NCI-H146 treated with DMSO at 0.1 percent for 48 hours (cell line): Measurements from ENCODE around the gene TLE7.
A peak's percentile ranks its signal among the peaks of the same experiment; 100 is the strongest.

Source experiments
- DNase-seq: peaks from one replicate; lab custom pipeline; 2025; ENCODE audit not compliant: unreplicated experiment; lab: John Stamatoyannopoulos, UW

Gene TLE7

DNA sequence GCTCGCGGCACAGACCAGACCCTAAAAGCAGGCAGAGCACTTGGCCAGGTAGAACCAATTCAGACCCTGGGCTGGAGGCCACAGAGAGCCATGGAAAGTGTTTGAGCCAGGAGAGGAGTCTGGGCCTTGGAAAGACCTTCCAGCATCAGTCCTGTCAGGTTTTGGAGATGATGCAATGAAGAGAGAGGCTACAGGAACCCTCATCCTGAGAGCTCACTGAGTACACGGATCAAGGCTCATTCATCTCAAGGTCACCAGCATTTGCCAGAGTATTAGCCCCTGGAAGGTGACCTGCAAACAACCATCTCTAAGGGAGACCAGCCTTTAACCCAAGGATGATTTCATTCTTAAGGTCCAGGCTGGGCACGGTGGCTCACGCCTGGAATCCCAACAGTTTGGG, 27.8 kb downstream of the TLE7 start:
- DNase-seq = no peak

DNA sequence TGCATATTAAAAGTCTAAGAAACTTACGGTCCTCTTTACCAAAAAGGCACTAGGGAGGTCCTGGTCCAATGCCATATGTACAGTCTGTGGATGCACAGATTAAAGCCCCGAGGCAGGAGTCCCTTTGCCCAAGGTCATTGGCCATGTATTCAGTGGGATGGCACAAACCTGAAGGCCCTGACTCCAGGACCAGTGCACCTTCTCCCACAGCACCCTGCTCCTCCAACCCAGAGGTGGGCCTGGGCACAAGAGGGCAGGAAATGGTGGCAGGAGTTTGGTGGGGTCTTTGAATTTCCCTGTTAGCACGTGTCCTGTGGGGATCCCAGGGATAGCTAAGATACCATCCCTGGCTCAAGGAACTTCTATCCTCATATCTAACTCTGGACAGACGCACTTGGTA, 28.5 kb downstream of the TLE7 start:
- DNase-seq = no peak

DNA sequence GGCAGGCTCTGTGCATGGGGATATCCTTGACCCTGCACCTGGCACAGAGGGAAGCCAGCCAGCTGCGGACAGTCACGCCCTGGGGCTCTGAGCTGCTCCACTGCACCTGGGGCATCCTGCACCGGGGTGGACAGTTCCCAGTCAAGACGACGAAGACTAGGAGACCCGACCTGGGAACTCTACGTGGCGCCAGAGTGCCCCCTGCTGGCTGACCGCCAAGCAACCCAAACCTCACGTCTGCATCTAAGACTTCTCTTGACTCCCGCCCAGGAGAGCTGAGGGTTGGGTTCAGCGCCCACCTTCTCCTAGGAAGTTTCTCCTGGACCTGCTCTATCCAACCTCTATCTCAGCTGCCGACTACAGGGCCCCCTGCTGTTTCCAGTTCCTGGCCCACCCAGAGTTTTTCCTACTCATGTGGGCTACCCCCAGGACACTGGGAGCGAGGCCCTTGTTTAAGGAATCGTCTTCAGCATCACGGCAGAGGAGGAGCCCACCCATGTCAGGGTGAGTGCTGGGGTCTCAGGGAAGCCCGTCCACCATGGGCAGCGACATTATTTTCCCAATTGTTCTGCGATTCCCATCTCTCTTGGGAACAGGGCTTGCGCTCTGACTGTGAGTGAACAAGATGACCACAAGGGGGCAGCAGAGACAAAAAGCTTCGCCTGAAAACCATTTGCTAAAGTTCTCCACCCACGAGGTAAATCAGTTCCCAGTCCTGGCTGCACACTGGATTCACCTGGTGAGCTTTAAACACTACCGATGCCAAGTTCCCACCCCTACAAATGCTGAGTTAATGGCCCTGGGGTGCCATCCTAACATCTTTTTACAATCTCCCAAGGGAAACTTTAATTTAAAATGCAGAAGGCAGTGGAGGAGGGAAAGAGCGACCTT, 29.3 kb downstream of the TLE7 start:
- peak; percentile 44 for DNase-seq

- DNase-seq = no peak
These were observed 31.7 kb downstream of the TLE7 start for GRCh38 chr16:71410146-71410545.

DNA sequence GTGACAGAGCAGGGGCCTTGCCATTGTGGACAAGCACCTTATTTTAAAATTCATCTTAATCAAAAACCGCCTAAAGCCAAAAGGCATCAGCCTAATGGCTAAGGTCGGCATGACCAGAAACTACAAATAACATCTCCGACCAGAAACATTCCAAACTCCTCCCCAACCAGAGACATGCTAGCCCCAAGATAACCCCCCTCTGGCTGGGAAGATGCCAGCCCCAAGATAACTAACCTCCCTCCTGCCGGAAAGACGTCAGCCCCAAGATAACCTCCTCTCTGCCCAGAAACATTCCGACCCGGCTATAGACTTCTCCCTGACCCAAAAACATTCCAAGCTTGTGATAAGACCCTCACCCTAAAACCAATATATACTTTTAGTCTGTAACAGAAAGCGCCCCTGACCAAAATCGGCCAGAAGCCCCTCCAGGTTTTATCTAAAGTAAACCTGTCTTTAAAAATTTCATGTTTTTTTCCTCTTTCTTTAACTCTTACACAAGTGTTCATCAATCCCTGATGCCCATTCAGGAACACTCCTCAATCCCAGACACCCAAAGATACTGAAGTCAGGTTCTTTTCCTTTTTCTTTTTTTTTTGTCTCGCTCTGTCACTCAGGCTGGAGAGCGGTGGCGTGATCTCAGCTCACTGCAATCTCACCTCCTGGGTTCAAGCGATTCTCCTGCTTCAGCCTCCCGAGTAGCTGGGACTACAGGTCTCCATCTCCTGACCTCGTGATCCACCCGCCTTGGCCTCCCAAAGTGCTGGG, 32.7 kb downstream of the TLE7 start:
- DNase-seq = no peak

GRCh38 chr16:71408536-71408935, 33.3 kb downstream of the TLE7 start:
- DNase-seq = no peak

DNA sequence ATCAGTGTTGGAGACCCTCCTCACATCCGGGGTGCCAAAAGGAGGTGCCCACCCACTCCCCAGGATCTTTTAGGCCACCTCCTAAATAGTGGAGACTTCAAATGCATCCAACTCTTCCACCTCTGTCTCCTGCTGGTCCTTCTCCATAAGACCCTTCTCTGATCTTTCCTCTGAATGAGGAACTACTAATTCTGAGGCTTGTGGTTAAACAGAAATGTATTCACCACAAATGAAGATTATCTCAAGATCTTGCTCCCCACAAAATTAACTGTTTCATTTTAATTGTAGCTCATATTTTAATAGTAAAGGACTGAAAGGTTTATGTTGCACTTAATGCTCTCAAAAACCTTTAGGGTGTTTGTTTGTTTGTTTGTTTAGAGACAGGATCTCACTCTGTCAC, 34.1 kb downstream of the TLE7 start:
- no peak for DNase-seq

GRCh38 chr16:71406724-71407123, 35.1 kb downstream of the TLE7 start:
- no peak for DNase-seq

DNA sequence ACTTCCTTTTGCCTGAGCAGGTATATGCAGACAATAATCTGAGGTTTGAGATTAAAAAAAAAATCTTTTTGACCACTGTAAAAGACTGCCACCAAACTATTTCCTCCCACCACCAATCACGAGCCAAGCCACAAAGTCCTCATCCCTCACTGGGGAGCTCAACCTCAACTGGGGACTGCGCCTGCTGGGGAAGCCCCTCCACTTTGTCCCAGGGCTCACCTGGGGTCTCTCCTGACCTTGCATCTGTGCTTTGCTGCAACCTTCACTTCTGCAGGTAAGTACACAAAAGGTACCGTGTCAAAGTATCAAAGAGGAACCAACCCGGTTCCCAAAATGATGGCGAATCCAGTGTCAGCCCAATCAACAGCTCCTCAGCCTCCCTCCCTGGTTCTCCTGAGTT, 35.5 kb downstream of the TLE7 start:
- DNase-seq = no peak

- no peak for DNase-seq
These were observed 37.5 kb downstream of the TLE7 start for GRCh38 chr16:71404364-71404763.

DNA sequence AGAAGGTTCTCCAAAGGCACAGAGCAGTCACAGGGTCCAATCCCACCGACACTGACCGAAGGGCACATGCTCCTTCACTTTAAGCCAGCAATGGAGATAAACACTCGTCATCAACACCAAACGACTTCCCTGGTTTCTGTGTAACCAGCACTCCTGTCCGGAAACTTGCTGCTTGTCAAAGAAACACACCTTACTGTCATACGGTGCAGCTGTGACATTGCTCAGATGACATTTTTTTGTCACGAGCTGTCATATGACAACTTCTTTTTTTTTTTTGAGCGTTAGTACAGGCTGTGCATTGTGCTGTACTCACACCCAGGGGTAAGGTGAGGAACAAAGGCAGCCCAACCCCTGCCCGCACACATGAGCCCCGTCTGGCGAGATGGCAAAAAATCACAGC, 39.2 kb downstream of the TLE7 start:
- DNase-seq = no peak

DNA sequence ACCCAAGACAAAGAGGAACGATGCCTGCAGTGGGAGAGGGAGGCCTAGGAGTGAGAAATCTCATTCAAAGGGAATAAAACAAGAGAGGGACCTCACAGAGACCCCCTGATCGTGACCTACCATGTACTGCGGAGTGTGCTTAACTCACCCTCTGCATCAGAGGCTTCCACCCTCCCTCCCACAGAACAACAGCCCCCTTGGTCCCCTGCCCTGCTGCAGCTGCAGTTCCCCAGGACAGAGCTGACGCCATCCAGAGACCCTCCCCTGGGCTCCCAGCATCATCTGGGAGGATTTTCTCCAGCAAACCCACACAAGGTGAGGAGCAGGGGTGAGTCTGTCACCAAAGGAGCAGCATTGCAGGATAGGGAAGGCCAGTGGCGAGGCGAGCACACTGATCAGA, 39.8 kb downstream of the TLE7 start:
- no peak for DNase-seq

- no peak for DNase-seq
These were observed 41.9 kb downstream of the TLE7 start for GRCh38 chr16:71399801-71400563.

DNA sequence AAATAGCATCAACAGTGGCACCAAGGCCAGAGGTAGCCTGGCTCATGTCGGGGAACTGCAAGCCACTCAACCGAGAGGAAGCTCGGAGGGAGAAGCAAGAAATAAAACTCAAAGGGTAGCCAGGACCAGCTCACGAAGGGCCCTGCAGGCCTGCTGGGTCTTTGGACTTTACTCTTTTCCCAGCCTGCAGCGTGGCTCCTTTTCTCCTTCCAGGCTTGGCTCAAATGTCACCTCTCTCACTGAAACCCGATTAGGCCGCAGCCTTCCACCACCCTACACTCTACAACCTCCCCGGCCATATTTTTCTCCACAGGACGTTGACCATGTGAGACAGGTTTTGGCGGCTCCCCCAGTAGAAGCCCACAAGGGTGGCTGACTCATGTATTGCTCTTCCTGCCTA, 45.3 kb downstream of the TLE7 start:
- no peak for DNase-seq

DNA sequence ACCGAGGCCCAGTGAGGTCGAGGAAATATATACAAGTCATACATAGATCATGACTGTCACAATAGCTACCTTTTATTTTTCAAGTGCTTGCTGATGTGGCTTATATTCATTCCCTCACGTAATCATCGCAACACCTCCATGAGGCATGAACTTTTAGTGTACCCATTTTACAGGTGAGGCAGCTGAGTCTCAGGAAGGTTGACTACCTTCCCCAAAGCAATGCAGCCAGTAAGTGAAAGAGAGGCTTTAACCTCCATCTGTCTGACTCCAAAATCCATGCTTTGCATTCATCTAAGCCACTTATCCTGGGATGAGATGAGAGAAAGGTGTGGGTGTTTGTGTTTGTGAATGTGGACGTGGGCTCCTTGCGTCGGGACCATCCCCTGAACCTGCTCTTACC, 52.5 kb downstream of the TLE7 start:
- DNase-seq = no peak

DNA sequence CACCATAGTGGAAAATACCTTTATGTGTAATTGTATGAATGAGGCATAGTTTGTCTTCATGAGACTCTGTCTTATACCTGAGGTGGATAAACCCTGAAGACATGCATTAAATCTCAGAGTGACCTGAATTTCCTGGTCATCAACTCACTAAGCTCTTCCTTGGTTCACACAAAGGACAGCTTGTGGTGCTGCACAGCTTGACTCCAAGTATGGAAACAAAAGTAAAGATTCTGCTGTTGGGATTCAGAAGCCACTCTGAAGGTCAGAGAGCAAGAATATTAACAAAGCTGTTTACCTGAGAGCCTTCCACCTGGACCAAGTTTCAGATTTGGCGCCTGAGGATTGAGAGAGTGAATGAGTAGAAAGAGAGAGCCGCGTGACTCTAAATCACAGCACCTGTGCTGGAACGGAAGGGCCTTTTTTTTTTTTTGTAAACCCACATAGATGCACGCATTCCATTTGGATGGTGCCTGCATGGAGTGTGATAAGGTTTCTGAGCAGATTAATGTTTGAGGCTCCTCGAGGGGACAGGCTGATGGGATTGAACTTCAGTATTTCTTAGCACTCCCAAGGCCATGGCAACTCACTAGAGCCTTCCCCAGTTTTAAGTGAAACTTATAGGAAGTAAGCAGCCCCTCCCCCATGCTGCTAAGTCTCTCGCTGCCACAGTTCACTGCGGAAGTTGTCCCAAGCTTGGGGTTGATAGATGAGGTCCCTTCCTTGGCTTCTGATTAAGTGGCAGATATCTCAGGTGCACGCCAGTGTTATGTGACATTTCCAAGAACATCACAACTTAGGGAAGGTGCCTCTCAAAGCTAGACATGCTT, 54.6 kb downstream of the TLE7 start:
- peak; percentile 10 for DNase-seq

DNA sequence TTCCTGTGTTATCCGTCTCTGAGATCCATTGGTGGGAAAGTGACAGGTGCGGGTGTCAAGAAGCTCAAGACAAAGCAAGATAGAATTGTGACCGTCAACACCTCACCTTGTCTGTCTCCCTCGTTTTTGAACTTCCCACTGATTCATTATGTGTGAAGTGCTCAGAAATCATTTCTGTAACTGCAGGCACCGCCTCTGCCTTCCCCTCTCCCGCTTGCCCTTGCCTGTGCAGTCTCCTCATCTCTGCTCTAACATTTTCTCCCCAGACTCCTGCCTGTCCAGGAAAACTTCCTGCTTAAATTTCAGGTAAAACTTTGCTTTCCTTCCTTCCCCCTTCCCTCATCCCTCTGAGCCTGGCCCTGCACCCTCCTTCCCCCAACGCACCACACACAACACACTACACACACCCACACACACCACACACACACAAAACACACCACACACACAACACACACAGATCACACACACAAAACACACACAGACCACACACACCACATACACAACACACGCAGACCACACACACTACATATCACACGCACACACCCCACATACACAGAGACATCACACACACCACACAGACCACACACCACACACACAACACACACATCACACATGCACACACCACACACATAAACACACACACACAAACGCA, 57.7 kb downstream of the TLE7 start:
- DNase-seq = no peak

GRCh38 chr16:71383054-71383773, 58.6 kb downstream of the TLE7 start:
- peak; percentile 2 for DNase-seq

DNA sequence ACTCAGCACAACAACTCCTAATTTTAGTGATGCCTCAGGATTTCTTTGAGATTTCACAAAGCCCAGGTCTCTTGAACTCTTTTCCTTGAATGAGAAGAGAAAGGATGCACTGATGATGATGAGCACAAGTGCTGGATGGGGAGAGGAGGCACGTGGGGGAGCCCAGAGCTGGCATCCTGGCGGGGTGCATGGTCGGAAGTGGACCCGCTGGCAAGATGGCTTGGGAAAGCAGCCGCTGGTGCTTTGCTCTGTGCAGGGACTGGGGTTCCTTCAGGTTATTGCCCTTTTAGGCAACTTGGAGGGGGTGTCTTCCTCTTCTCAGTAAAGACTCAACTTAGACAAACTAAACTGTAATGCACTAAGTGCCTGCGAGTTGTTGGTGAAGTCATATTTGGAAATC, 61.0 kb downstream of the TLE7 start:
- DNase-seq = no peak
